ENCODE data around the gene MMAB. TPM values are rescaled to one million over a fixed set of nuclear protein-coding genes. Genes with fewer than 3 reads are reported as not detected.
A peak's percentile ranks its signal among the peaks of the same experiment; 100 is the strongest.

Gene MMAB
- polyA plus RNA-seq (2012; ENCODE audit: low read depth, missing spikeins) = 66.1 TPM

DNA sequence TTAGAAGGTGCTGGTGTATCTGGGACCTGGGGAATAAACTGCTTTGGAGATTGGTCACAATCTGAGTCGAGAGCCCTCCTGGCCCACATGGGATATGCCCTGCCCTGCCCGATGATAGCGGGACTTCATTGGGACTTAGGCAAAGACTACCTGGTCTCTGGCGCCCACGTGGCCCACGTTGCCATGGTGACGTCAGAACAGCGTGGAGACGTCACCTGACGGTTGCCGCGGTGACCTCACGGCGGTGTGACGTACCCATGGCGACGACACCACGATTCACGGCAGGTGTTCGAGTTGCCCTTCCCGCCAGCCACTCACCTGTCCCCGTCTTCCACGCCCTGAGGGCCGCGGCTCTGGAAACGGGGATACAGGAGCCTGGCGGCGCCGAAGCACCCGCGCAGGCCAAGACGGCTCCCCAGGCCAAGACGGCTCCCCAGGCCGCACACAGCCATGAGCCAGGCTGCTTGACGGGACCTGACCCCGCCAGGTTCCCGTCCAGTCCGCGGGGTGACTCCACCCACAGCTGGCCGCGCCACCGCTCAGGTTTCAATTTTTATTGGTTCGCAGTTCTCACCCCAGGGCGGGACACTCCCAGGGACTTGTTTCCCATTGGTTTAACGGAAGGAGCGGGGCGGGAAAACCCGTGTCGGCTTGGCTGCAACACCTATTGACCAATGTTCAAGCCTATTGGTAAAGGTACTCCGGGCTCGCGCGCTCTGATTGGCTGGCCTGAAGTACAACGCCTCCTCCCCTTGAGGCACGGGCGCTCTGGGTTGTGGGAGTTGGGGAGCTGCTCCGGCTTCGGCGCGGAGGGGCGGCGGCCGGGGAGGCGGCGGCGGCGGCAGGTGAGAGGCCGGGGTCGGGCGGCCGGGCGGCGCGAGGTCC lies at the start of gene MMAB, which contains the start of gene MVK:
Gene MMAB, minus strand, starts transcription at position 476 of the 885 bp plus-strand sequence. Its CDS starts 24 bp downstream, at position 452.
Gene MVK, plus strand, starts transcription at position 766 of the 885 bp plus-strand sequence. CDS start 1,029 bp downstream, outside the sequence.
- FAIRE-seq (peak; percentile 99), DNase-seq (ENCODE audit: insufficient read length, low spot score) (peak; percentile 98)
- no peak for TF ChIP-seq SPI1 (IDR thresholded peaks at IDR 0.05; ENCODE audit: low read depth, low read length)
- TF ChIP-seq PAX5 (IDR thresholded peaks at IDR 0.05; ENCODE audit: insufficient read depth, low read length, severe bottlenecking) = no peak
- 0 out of 2 replicates have a peak, but pooled peaks have one; percentile 34 for TF ChIP-seq POU2F2 (IDR thresholded peaks at IDR 0.05; ENCODE audit: low read depth, low read length)
- TF ChIP-seq TAF1 (IDR thresholded peaks at IDR 0.05; ENCODE audit: low read depth, low read length) = peak; percentile 30; the same call in 1 of the 2 replicates
- peak; percentile 62; the same call in 1 of the 2 replicates for TF ChIP-seq POLR2A (IDR thresholded peaks at IDR 0.05; ENCODE audit: low read depth, low read length)
- peak; percentile 65; the same call in 1 of the 2 replicates for TF ChIP-seq POLR2AphosphoS5 (IDR thresholded peaks at IDR 0.05; ENCODE audit: low read depth, low read length)

DNA sequence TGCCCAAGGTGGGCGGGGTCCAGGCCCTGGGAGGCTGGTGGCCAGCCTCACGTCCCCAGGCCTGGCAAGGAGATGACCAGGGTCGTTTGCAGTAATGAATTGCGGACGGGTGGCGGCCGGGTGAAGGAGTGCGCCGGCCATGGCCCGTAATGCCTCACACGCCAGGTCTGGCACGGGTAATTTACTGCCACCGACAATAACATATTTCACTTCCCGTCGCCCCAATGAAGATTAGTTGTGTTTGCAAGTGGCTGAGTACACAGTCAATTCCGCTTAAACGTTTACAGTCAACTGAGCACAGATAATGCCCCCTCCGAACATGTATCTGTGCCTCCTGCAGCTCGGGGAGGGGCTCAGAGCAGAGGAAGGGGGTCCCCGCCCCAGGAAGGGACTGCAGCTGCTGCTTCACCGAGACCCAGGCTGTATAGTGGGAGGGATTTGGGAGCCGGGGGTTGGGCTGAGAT lies 48.6 kb upstream of the MMAB start:
- DNase-seq (ENCODE audit: insufficient read length, low spot score) = no peak
- no peak for FAIRE-seq

DNA sequence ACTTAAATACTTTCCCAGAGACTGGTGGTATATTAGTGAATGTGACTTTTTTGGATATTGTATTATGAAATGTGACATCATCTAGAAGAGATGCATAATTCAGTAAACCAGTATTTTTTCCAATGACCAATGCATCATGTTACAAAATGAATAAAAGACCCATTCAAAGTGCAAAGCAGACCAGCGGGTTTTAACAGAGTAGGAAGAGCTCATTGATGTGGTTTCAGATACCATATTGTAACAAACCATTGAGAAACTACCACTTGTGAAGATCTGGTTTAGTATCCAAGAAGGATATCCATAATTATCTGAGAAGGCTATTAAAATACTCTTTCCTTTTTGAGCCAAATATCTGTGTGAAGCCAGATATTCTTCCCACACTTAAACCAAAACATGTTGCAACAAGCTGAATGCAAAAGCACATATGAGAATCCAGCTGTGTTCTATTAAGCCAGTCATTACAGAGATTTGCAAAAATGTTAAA lies 47.9 kb upstream of the MMAB start:
- DNase-seq (ENCODE audit: insufficient read length, low spot score) = no peak
- FAIRE-seq = no peak
- no peak for TF ChIP-seq POLR2A (IDR thresholded peaks at IDR 0.05; ENCODE audit: low read depth, low read length)
- TF ChIP-seq SPI1 (IDR thresholded peaks at IDR 0.05; ENCODE audit: low read depth, low read length) = no peak
- TF ChIP-seq TAF1 (IDR thresholded peaks at IDR 0.05; ENCODE audit: low read depth, low read length) = no peak
- no peak for TF ChIP-seq POU2F2 (IDR thresholded peaks at IDR 0.05; ENCODE audit: low read depth, low read length)
- TF ChIP-seq POLR2AphosphoS5 (IDR thresholded peaks at IDR 0.05; ENCODE audit: low read depth, low read length) = no peak
- no peak for TF ChIP-seq PAX5 (IDR thresholded peaks at IDR 0.05; ENCODE audit: insufficient read depth, low read length, severe bottlenecking)

More for the DNA sequence above, 48.6 kb upstream of the MMAB start:
- TF ChIP-seq TAF1 (IDR thresholded peaks at IDR 0.05; ENCODE audit: low read depth, low read length) (no peak), SPI1 (IDR thresholded peaks at IDR 0.05; ENCODE audit: low read depth, low read length) (no peak), POLR2AphosphoS5 (IDR thresholded peaks at IDR 0.05; ENCODE audit: low read depth, low read length) (no peak), POLR2A (IDR thresholded peaks at IDR 0.05; ENCODE audit: low read depth, low read length) (no peak), POU2F2 (IDR thresholded peaks at IDR 0.05; ENCODE audit: low read depth, low read length) (no peak), PAX5 (IDR thresholded peaks at IDR 0.05; ENCODE audit: insufficient read depth, low read length, severe bottlenecking) (no peak)

DNA sequence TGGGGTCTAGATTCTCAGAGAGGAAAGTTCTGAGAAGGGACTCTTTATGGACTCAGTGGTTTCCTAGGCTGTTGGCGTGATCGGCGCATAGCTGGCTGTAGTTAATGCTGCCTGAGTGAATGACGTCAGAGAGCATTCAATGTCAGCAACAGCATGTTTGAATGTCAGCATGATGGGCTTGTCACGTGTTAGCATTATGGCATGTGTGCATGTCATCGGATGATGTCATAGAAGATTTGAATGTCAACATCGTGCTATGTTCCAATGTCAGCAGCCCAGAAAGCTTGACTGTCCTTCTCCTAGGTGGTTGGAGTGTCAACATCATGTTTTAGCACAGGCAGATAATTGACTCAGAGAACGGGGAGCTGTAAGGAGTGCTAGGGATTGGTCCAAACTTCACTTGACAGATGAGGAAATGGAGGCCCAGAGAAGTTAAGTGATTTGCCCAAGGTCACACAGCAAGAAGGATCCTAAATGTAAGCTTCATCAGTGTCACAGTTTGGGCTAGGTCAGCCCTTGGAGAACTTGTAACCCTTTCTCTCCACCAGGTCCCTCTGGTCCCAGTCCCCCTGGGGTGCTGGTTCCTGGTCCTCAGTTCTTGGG lies 45.8 kb upstream of the MMAB start:
- FAIRE-seq (no peak), DNase-seq (ENCODE audit: insufficient read length, low spot score) (no peak)
- TF ChIP-seq POLR2A (IDR thresholded peaks at IDR 0.05; ENCODE audit: low read depth, low read length) = no peak
- no peak for TF ChIP-seq SPI1 (IDR thresholded peaks at IDR 0.05; ENCODE audit: low read depth, low read length)
- no peak for TF ChIP-seq POLR2AphosphoS5 (IDR thresholded peaks at IDR 0.05; ENCODE audit: low read depth, low read length)
- no peak for TF ChIP-seq POU2F2 (IDR thresholded peaks at IDR 0.05; ENCODE audit: low read depth, low read length)
- no peak for TF ChIP-seq PAX5 (IDR thresholded peaks at IDR 0.05; ENCODE audit: insufficient read depth, low read length, severe bottlenecking)
- no peak for TF ChIP-seq TAF1 (IDR thresholded peaks at IDR 0.05; ENCODE audit: low read depth, low read length)

DNA sequence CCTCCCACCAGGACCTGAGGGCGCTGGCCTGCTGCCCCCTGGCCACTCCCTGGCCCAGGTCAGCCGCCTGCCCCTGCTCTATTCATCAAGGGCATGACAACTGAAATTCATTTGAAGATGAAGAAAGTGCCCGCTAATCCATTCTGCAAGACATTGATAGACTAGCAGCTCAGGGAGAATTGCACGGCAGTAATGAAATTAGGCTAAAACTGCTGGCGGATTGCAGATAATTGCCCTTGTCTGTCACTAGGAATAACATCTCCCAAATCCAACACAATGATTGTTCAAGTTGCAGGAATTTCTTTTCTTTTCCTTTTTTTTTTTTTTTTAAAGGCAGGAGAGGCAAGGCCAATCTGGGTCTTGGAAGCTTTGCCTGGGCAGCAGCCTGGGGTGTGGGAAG lies 44.8 kb upstream of the MMAB start:
- DNase-seq (ENCODE audit: insufficient read length, low spot score) (no peak), FAIRE-seq (no peak)
- TF ChIP-seq SPI1 (IDR thresholded peaks at IDR 0.05; ENCODE audit: low read depth, low read length) = no peak
- TF ChIP-seq POLR2A (IDR thresholded peaks at IDR 0.05; ENCODE audit: low read depth, low read length) = no peak
- TF ChIP-seq POU2F2 (IDR thresholded peaks at IDR 0.05; ENCODE audit: low read depth, low read length) = no peak
- TF ChIP-seq POLR2AphosphoS5 (IDR thresholded peaks at IDR 0.05; ENCODE audit: low read depth, low read length) = no peak
- no peak for TF ChIP-seq PAX5 (IDR thresholded peaks at IDR 0.05; ENCODE audit: insufficient read depth, low read length, severe bottlenecking)
- no peak for TF ChIP-seq TAF1 (IDR thresholded peaks at IDR 0.05; ENCODE audit: low read depth, low read length)

DNA sequence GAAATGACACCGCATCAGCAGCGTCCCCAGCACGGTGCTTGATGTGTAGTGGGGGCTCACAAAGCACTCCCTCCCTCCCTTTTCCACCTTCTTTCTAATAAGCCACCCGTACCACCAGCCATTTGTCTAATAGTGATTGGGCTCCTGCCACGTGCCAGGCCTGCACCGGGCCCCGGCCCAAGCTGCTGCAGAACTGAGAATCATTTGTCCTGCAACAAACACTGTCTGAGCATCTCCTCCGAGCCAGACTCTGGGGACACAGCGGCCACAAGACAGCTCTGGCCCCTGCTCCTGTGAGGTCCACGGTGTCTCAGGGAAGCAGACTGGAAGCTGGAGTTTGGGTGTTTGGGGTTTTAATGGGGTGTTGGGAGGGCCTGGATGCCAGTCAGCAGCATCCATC lies 44.2 kb upstream of the MMAB start:
- DNase-seq (ENCODE audit: insufficient read length, low spot score) (no peak), FAIRE-seq (no peak)
- TF ChIP-seq POLR2AphosphoS5 (IDR thresholded peaks at IDR 0.05; ENCODE audit: low read depth, low read length) = no peak
- TF ChIP-seq TAF1 (IDR thresholded peaks at IDR 0.05; ENCODE audit: low read depth, low read length) = no peak
- TF ChIP-seq POU2F2 (IDR thresholded peaks at IDR 0.05; ENCODE audit: low read depth, low read length) = no peak
- TF ChIP-seq POLR2A (IDR thresholded peaks at IDR 0.05; ENCODE audit: low read depth, low read length) = no peak
- TF ChIP-seq SPI1 (IDR thresholded peaks at IDR 0.05; ENCODE audit: low read depth, low read length) = no peak
- no peak for TF ChIP-seq PAX5 (IDR thresholded peaks at IDR 0.05; ENCODE audit: insufficient read depth, low read length, severe bottlenecking)

DNA sequence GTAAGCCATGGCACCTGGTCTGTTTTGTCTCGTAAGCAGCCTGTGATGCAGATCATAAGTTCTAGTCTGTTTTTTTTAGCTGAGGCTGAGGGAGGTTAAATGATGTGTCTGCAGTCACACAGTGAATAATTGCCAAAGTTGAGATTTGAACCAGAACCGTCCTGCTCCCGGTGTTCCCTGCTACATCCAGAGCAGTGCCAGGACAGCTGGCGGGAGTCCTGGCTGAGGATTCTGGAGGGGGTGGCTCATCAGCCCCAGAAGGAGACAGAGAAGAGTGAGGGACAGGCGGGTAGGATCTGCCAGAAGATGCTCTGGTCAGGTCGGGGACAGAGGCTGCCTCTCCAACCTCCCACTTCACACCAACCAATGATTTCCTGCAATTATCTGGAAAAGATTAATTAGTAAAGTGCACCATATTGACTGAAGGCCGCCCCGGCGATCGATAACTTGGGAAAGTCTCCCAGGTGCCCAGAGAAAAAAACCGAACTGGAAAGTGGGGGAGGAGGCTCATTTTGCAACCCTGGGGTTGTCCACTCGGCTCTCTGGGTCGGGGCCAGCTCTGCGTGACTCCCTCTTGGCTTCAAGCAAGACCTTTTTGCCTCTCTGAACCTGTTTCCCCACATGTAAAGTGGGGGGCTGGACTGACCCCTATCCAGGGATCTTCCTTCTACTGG lies 42.4 kb upstream of the MMAB start:
- FAIRE-seq (no peak), DNase-seq (ENCODE audit: insufficient read length, low spot score) (no peak)
- TF ChIP-seq POLR2AphosphoS5 (IDR thresholded peaks at IDR 0.05; ENCODE audit: low read depth, low read length) (no peak), SPI1 (IDR thresholded peaks at IDR 0.05; ENCODE audit: low read depth, low read length) (no peak), TAF1 (IDR thresholded peaks at IDR 0.05; ENCODE audit: low read depth, low read length) (no peak), PAX5 (IDR thresholded peaks at IDR 0.05; ENCODE audit: insufficient read depth, low read length, severe bottlenecking) (no peak), POLR2A (IDR thresholded peaks at IDR 0.05; ENCODE audit: low read depth, low read length) (no peak), POU2F2 (IDR thresholded peaks at IDR 0.05; ENCODE audit: low read depth, low read length) (no peak)

DNA sequence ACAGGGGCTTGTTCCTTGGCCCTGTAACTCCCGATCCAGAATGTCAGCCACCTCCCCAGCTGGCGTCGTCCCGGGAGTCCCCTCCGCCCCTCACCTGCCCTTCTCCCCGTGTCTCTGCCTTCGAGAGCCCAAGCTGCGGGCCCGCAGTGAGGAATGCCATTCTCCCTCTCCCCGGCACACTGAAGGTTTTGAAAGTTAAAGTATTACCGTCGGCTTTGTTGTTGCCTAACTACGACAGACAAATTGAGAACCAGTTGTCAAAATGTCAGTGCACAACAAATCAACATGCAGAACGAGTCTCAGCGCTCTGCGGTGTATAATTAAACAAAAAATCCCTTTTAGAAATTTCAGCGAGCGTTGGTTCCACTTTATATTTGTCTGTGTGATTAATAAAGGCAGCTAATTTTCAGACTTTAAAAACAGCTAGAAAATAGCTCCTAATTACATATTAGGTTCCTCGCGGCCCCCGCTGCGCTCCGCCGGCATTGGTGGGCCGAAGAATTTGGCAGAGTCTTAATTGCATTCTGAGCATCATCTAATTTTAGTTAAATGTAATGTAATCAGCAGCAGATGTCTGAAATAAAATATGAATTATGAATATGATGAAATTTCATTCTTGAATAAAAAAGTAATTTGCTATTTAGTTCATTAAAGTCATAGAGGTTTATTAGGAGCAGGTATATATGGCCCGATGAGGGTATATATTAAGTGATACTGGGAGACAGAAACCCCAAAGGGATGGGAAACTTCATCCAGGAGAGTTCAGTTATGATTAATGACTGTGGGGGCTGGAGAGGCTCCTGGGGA lies 40.5 kb upstream of the MMAB start:
- TF ChIP-seq PAX5 (IDR thresholded peaks at IDR 0.05; ENCODE audit: insufficient read depth, low read length, severe bottlenecking) = no peak
- TF ChIP-seq SPI1 (IDR thresholded peaks at IDR 0.05; ENCODE audit: low read depth, low read length) = no peak
- TF ChIP-seq POU2F2 (IDR thresholded peaks at IDR 0.05; ENCODE audit: low read depth, low read length) = no peak
- TF ChIP-seq POLR2AphosphoS5 (IDR thresholded peaks at IDR 0.05; ENCODE audit: low read depth, low read length) = no peak
- TF ChIP-seq POLR2A (IDR thresholded peaks at IDR 0.05; ENCODE audit: low read depth, low read length) = no peak
- no peak for TF ChIP-seq TAF1 (IDR thresholded peaks at IDR 0.05; ENCODE audit: low read depth, low read length)
- no peak for DNase-seq (ENCODE audit: insufficient read length, low spot score)
- no peak for FAIRE-seq

Data from GM12891 (cell line).